ENCODE results near the gene ITPRIPL2. TPM values are rescaled to one million over a fixed set of nuclear protein-coding genes. Genes with fewer than 3 reads are reported as not detected.
A peak's percentile ranks its signal among the peaks of the same experiment; 100 is the strongest.

Gene ITPRIPL2
- total and polyA plus RNA-seq, 2 of the 13 experiments (the other 11 are each of a cell fraction or from before 2014, with no cell fraction given), result 5.9 to 12.6 TPM

DNA sequence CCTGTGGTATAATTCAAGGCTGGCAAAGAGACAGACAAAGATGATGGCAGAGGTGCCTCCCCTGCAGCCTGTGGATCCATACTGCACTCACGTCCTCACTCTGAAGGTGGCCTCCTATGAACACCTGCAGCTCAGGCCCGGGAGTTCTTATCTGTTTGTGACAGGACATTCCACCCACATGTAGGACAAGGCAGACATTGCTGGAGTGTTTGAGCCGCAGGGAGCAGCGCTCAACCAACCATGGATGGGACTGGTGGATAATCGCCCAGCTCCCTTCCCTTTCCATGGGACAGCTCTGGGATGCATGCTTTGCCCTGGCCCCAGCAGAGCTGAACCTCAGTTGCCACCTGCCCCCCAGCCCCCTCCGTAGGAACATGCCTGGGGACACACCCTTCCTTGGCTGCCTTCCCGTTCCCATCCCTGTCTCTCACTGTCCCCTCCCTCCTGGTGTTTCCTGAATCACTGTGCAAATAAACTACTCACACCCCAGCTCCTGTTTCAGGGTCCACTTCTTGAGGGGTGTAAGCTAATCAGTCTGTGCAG, 22.2 kb downstream of the ITPRIPL2 start (continued):
- no peak for TF ChIP-seq ZNF251 (CRISPR knock-in tag; IDR thresholded peaks at IDR 0.05)
- TF ChIP-seq RNF2 (conservative IDR thresholded peaks at IDR 0.05; ENCODE audit: low read depth), result no peak
- TF ChIP-seq, protein P1, sequence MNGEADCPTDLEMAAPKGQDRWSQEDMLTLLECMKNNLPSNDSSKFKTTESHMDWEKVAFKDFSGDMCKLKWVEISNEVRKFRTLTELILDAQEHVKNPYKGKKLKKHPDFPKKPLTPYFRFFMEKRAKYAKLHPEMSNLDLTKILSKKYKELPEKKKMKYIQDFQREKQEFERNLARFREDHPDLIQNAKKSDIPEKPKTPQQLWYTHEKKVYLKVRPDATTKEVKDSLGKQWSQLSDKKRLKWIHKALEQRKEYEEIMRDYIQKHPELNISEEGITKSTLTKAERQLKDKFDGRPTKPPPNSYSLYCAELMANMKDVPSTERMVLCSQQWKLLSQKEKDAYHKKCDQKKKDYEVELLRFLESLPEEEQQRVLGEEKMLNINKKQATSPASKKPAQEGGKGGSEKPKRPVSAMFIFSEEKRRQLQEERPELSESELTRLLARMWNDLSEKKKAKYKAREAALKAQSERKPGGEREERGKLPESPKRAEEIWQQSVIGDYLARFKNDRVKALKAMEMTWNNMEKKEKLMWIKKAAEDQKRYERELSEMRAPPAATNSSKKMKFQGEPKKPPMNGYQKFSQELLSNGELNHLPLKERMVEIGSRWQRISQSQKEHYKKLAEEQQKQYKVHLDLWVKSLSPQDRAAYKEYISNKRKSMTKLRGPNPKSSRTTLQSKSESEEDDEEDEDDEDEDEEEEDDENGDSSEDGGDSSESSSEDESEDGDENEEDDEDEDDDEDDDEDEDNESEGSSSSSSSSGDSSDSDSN (CRISPR knock-in tag; IDR thresholded peaks at IDR 0.05), result no peak
- TF ChIP-seq ARID4A (CRISPR knock-in tag; IDR thresholded peaks at IDR 0.05; ENCODE audit: borderline replicate concordance), result 0 out of 2 replicates have a peak, but pooled peaks have one; percentile 5
- 0 out of 2 replicates have a peak, but pooled peaks have one; percentile 27 for TF ChIP-seq ZNF746 (CRISPR knock-in tag; IDR thresholded peaks at IDR 0.05)
- no peak for TF ChIP-seq CHD2 (IDR thresholded peaks at IDR 0.05; ENCODE audit: low read depth, low read length)
- no peak for TF ChIP-seq ZNF33A (CRISPR knock-in tag; IDR thresholded peaks at IDR 0.05; ENCODE audit: borderline replicate concordance)
- TF ChIP-seq, protein P2, sequence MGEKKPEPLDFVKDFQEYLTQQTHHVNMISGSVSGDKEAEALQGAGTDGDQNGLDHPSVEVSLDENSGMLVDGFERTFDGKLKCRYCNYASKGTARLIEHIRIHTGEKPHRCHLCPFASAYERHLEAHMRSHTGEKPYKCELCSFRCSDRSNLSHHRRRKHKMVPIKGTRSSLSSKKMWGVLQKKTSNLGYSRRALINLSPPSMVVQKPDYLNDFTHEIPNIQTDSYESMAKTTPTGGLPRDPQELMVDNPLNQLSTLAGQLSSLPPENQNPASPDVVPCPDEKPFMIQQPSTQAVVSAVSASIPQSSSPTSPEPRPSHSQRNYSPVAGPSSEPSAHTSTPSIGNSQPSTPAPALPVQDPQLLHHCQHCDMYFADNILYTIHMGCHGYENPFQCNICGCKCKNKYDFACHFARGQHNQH (CRISPR knock-in tag; IDR thresholded peaks at IDR 0.05), result no peak
- 0 out of 2 replicates have a peak, but pooled peaks have one; percentile 26 for TF ChIP-seq ZNF556 (CRISPR knock-in tag; IDR thresholded peaks at IDR 0.05; ENCODE audit: borderline replicate concordance)
- TF ChIP-seq NRL (CRISPR knock-in tag; IDR thresholded peaks at IDR 0.05; ENCODE audit: borderline replicate concordance), result no peak
- TF ChIP-seq AGO1 (IDR thresholded peaks at IDR 0.05; ENCODE audit: low read depth, low read length, poor library complexity, severe bottlenecking), result no peak
- TF ChIP-seq ZBTB21 (CRISPR knock-in tag; IDR thresholded peaks at IDR 0.05), result no peak
- no peak for TF ChIP-seq ARID3A (IDR thresholded peaks at IDR 0.05; ENCODE audit: low read depth, low read length)
- no peak for TF ChIP-seq IRX3 (CRISPR knock-in tag; IDR thresholded peaks at IDR 0.05; ENCODE audit: borderline replicate concordance, low read depth)
- no peak for TF ChIP-seq MXI1 (IDR thresholded peaks at IDR 0.05; ENCODE audit: borderline replicate concordance, low read depth, low read length)
- TF ChIP-seq RNF219 (CRISPR knock-in tag; IDR thresholded peaks at IDR 0.05), result no peak
- TF ChIP-seq MAFG (CRISPR knock-in tag; IDR thresholded peaks at IDR 0.05), result no peak

All from HepG2 (cell line).